ENCODE results near the gene PPL.
"Not testable (repeated sequence)": the region's sequence is repeated elsewhere in the genome, so short reads cannot be mapped to it uniquely, and the experiment has no call there.

Gene PPL

DNA sequence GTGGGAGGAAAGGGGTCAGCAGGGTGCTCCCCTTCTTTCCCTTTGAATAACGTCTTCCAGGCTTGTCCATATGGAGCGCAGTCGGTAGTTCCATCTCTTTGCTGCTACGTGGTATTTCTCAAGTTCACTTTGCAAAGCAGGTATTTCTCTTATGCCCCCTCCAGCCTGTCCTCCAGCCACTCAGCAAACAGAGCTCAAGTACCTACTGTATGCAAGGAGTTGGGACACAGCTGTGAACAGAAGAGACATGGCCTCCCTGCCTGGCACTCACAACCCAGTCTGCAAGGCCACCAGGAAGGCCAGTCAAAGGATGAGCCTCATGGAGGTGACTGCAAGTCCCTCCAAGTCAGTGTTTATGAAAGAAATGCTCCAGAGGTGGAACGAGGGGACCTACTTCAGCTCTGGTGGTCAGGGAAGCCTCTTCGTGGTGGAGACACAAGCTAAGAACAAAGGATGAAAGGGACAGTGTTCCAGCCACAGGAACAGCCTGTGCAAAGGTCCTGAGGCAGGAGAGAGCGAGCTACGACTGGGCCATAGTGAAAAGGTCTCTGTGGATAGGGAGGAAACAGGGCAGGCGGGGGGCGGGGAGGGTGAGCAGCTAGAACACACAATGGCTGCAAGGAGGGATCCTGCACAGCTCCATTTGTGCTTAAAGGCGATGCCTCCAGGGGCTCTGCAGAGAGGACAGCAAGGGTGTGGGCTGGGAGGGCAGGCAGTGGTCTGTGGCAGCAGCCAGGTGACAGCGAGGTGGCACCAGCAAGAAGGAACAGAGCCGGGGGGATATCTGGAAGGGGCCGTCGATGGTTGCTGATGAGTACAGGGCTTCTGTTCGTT lies 32.6 kb downstream of the PPL start:
- FAIRE-seq, result no peak

DNA sequence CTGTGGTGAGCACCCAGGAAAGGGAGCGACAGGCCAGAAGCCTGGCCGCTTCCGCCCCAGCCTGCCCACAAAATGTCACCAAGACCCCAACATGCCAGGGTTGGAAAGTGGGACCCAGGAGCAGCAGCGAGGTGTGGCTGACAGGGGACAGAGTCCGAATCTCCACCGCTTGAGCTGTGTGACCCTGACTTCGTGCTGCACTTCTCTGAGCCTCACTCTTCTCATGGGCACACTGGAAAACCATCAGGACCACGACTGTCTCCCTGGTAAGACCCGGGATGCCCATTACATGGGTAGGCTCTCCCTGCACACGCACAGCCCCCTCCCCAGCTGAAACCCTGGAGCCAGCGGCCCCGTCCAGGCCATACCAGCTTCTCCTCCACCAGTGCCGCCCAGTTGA lies 34.9 kb downstream of the PPL start:
- FAIRE-seq, result no peak

DNA sequence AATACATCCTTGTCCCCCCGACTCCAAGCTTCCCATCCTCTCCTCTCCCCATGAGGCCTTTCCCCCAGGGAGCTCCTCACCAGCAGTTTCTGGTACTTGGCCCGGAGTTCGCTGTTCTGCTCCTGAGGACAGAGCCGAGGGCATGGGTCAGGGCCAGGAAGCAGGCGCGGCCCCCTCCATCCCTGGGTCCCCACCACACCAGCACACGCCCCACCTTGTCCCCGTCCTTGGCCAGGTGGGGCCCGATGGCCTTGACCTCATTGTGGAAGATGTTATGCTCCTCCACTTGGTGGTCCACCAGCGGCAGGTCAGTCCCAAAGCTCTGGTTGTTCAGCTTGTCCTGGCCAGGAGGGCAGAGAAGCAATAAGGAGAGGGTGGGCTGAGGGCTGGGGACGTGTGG lies 36.2 kb downstream of the PPL start:
- FAIRE-seq, result no peak

GRCh38 chr16:4900036-4900435 lies 36.9 kb downstream of the PPL start:
- FAIRE-seq, result no peak

- FAIRE-seq, result no peak
These were observed 37.5 kb downstream of the PPL start for GRCh38 chr16:4899474-4899846.

GRCh38 chr16:4898811-4899473 lies 38.0 kb downstream of the PPL start:
- FAIRE-seq, result no peak

- FAIRE-seq, result no peak
These were observed 39.6 kb downstream of the PPL start for GRCh38 chr16:4897328-4897727.

DNA sequence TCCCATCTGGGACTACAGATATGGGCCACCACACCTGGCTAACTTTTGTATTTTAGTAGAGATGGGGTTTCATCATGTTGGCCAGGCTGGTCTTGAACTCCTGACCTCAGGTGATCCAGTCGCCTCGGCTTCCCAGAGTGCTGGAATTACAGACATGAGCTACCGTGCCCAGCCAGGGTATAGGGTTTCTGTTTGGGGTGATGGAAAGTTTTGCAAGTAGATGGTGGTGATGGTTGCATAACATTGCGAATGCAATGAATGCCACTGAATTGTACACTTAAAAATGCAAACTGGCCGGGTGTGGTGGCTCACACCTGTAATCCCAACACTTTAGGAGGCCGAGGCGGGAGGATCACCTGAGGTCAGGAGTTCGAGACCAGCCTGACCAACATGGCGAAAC lies 40.2 kb downstream of the PPL start:
- FAIRE-seq, result not testable (repeated sequence)

DNA sequence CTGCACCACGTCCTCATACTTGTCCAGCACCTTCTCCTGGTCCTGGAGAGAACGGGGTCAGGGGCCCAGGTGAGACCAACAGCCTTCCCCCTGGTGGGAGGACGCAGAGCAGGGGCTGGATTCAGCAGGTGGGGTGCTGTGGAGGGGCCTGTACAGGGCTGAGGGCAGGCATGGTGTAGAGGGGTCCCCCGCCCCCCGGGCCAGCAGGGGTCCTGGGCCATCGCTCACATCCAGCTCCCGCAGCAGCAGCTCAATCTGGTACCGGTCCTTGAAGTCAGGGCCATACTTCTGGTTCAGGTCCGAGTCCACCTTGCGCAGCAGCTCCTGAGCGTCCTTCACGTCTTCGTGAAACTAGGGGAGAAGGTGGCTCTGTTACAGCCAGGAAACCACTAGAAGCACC lies 41.6 kb downstream of the PPL start:
- no peak for FAIRE-seq

DNA sequence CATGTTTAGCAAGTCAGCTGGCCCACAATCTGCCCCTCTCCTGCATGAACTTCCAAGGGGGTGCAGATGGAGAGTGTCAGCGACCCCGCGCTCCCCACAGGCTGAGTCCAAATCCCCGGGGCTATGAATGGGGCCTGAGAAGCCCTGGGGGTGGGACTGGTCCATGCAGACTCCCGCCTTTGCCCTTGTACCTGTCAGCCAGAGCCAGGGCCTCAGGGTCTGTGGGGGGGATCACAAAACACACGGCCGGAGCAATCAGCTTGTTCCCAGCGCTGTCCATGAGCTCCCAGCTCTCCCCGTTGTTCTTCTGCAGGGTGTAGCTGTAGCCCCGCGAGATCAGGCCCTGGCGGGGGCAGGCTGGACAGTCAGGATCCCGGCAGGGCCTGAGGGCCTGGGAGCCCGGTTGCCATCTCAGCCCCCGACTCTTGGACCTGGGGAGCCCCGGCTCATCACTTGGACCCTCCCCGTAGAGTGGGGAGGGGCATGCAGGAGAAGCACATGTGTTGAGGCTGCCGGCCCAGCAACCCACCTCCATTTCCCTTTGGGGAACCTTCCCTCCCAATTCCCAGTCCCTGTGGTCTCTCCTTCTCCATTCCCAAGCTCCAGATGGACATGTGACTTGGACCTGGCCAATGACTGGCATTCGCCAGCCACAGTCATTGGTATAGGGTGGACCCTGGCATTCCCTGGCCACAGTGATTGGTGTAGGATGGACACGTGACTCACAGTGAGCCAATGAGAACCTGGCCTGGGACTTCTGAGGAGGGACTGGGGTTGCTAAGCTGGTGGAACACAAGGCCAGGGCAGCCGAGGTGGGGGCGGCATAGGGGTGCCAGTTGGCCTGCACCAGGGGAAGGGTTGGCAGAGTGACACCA lies 42.4 kb downstream of the PPL start:
- no peak for FAIRE-seq

GRCh38 chr16:4893103-4893862 lies 43.7 kb downstream of the PPL start:
- no peak for FAIRE-seq

DNA sequence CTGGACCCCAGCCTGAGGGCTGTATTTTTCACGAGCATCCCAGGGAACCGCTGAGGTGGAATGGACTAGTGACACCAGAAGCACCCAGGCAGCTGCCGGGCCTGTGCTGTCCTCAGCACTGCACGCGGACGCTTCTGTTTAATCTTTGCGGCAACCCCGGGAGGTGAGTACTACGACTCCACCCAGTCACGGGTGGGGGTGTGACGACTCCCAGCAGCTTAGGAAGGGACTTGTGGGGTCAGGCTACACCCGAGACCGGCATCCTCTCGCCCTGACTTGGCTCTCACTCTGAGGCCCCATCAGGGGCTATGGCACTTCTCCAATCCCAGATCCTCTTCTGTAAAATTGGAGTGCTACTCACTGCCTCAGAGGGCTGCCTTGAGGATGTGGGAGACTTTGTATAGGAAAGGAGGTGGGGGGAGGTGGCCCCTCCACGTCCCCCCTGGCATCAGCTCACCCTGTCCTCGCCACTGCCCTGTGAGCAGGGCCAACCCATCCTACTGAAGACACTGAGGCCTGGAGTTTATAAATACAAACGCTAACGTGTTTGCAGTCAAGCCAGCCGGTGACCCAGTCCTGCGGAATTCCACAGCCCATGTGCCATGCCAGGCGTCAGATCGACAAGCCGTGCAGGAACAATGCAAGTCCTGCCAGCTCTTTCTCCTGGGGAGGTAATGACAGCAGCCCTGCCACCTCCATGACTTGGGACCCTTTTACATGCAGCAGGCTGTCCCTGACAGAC lies 44.4 kb downstream of the PPL start:
- FAIRE-seq, result no peak

GRCh38 chr16:4891886-4892216 lies 45.1 kb downstream of the PPL start:
- FAIRE-seq, result no peak

GRCh38 chr16:4891097-4891885 lies 45.7 kb downstream of the PPL start:
- FAIRE-seq, result no peak

- no peak for FAIRE-seq
These were observed 46.3 kb downstream of the PPL start for GRCh38 chr16:4890686-4891085.

GRCh38 chr16:4890026-4890425 lies 46.9 kb downstream of the PPL start:
- FAIRE-seq, result no peak

- no peak for FAIRE-seq
These were observed 48.4 kb downstream of the PPL start for GRCh38 chr16:4888428-4889135.

GRCh38 chr16:4886151-4886550 lies 50.8 kb downstream of the PPL start:
- FAIRE-seq, result no peak

DNA sequence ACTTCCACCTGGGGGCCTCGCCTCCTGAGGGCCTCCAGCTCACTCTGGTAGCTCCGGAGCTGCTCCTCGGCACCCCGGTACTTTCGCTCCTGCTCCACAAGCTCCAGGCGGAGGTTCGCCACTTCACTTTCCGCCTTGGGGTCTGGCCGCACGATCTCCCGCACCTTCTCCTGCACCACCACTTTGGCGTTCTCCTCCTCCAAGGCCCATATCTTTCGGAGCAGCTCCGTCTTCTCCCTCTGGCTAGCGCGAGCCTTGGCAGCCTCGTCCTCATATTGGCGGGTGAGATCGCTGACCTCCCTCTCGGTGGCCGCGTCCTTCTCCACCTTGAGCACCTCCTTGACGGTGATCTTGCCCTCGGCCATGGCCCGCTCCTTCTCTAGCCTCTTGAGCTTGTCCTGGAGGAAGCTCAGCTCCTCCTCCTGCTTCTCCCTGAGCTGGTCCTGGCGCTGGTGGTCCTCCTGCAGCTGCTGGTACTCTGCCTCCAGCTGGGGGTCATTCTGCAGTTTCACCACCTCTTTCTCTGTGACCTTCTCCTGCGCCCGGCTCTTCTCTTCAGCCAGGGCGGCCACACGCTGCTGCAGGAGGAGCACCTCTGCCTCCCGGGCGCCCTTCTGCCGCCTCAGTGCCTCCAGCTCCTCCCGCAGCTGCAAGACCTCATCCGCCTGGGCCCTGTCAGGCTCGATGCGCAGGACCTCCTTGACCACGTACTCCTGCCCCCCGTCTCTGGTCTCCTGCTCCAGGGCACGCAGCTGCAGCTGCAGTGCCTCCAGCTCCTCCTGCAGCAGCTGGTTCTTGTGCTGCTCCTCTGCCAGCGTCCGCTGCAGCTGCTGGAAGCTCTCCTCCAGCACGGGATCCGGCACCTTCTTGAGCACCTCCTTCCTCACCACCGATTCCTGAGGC lies 51.7 kb downstream of the PPL start:
- no peak for FAIRE-seq

DNA sequence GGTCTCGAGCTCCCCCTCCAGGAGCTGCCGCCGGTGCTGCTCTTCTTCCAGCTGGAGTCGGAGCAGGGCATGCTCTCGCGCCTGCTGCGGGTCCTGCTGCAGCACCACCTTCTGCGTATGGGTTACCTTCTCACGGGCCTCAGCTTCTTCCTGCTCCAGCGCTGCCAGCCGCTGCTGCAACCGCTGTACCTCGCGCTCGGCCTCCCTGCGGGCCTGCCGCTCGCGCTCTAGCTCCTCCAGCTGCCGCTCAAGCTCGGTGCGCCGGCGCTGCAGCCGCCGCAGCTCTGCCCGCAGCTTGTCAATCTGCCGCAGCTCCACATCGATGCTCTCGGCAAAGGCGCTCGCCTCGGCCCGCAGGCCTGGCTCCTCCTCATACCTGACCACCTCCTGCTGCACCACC lies 52.7 kb downstream of the PPL start:
- no peak for FAIRE-seq
